GM15510 (cell line): Measurements from ENCODE around the gene FBXO8.

Source experiments
- POLR2A ChIP-seq: IDR thresholded peaks from 3 replicates; pipeline ENCODE4 v1.6.1; 2011; ENCODE audit warnings: borderline replicate concordance; ENCODE audit not compliant: insufficient read length; ENCODE audit errors: extremely low read depth

FBXO8 gene

DNA sequence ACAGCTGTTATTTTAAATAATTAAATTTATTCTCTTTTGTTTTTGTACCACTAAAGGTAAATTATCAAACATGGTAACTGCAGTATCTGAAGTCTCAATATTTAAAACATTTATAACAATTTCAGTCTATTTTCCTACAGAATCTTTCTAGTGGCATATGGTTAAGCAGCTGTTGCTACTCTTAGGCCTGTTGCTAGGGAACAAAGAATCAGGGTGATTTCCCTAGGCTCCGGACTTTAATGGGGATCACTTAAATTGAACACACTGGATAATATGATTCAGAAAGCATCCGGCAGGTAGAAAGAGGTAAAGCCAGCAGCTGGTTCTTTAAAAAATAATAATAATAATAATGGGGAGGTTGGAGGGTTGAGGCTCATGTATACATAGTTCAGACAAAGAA is 17.6 kb downstream of the FBXO8 start:
- no peak for TF ChIP-seq POLR2A

- TF ChIP-seq POLR2A = no peak
Observed at GRCh38 chr4:174263445-174263736, 20.1 kb downstream of the FBXO8 start.

- no peak for TF ChIP-seq POLR2A
Observed at GRCh38 chr4:174262624-174263444, 20.6 kb downstream of the FBXO8 start.

GRCh38 chr4:174260099-174260498 is 23.4 kb downstream of the FBXO8 start:
- TF ChIP-seq POLR2A = no peak

- no peak for TF ChIP-seq POLR2A
Observed at GRCh38 chr4:174259580-174259979, 23.9 kb downstream of the FBXO8 start.

- TF ChIP-seq POLR2A = no peak
Observed at GRCh38 chr4:174256277-174256713, 27.2 kb downstream of the FBXO8 start.

DNA sequence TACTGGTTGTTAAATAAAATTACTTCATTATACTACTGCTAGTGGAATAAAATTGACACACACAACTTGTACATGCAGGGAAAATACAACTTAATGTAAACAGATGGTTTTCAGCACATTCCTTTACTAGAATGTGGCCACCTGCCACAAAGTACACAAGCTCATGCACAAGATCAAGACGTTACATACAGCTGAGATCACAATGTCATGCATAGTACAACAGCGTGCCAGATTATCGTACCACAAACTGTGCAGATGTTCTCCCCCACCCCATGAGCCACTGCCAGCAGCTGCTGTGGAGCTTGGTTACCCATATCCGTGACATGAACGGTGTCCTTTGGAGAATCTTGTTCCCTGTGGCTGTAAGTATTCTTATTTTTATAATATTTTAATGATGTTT is 27.7 kb downstream of the FBXO8 start:
- TF ChIP-seq POLR2A = no peak

DNA sequence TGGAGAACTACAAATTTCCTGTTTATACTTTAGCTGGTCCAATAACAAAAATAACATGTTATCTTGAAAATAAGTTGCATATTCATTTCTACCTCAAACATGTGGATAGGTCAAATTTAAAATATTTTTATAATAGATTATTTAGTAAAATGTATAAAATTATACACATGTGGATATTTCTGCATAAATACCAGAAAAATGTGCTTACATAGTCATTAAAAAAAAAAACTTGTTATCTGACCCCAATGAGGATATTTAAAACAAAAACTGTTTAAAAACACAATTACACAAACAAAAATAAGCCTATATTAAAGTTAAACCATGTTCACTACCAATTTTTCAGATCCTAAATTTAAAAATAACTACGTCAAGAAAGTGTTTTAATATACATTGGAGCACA is 28.1 kb downstream of the FBXO8 start:
- TF ChIP-seq POLR2A = no peak

GRCh38 chr4:174254613-174255012 is 28.9 kb downstream of the FBXO8 start:
- TF ChIP-seq POLR2A = no peak

DNA sequence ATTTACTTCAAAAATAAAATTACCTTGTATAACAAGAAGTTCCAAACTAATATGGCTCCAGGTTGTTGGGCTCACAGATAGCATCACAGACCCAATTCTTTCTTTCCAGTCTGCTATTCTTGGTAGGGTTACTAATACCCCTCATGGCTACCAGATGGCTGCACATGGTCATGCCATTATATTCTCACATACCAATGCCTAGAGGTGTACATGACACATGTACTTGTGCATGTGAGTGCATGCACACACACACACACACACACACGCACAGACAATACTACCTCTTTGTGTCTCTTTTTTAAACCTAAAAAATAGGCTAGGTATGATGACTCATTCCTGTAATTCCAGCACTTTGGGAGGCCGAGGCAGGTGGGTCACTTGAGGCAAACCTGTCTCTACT is 31.1 kb downstream of the FBXO8 start:
- TF ChIP-seq POLR2A = no peak

- TF ChIP-seq POLR2A = no peak
Observed at GRCh38 chr4:174248407-174248806, 35.1 kb downstream of the FBXO8 start.

- no peak for TF ChIP-seq POLR2A
Observed at GRCh38 chr4:174245714-174246113, 37.8 kb downstream of the FBXO8 start.

DNA sequence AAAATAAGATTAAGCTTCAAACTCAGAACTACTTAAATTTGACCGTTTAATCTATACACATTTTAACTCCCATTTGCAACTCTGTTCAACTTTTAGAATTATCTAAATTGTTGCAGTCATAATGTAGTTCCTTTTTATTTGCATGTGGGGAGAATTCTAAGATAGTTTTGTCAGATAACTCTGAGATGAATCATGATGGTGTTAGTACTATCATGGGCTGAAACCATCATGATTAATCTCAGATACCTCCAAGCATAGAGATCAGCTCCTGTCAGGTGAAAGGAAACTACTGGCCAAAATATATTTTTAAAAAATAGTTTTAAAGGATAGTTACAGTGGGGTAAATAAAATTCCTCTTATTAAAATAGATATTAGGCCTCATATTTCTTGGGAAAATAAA is 39.0 kb downstream of the FBXO8 start:
- TF ChIP-seq POLR2A = no peak

DNA sequence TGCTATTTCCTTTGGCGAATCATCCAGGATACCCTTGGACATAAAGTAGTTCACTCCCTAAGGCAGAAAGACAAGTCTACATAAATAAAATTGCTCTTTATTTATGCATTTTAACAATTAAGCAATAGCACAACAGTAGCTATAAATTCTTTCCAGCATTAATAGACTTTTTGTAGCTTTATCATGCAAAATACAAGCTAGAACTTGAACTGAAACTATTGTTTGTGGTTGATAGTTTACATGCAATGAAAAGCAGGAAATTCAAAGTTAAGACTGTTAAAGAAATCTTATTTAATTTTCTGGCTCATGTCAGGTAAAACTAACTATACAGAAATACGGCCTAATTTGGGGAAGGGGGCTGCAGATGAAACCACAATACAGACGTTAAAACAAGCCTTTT is 42.3 kb downstream of the FBXO8 start:
- no peak for TF ChIP-seq POLR2A

GRCh38 chr4:174236359-174236758 is 47.1 kb downstream of the FBXO8 start:
- TF ChIP-seq POLR2A = no peak

- no peak for TF ChIP-seq POLR2A
Observed at GRCh38 chr4:174230680-174231079, 52.8 kb downstream of the FBXO8 start.

DNA sequence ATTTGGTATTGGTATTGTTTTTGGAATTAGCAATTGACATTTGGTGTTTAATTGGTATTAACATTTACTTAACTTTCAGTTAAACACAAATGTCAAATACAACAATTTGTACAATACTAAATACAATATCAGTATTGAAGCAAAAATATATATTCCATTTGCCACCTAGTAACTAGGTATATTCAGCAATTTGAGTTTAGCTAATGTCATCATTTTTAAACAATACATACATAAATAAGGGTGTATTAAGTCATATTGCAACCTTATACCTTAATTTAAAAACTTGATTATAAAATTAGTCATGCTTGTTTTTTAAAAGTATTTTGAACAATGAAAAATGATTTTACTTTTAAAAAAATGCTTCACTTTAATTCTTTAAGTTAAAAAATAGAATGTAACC is 53.3 kb downstream of the FBXO8 start:
- TF ChIP-seq POLR2A = no peak
